Fibroblast of lung (primary cell): Measurements from ENCODE around the gene ASCL2.

Experiments
- EZH2 ChIP-seq: IDR thresholded peaks from 2 replicates; pipeline ENCODE4 v1.5.1; 2012; ENCODE audit warnings: low read length, control low read depth, mild to moderate bottlenecking; ENCODE audit errors: missing control alignments
- TF ChIP-seq, protein P1 (sequence below), 2 donors: IDR thresholded peaks in 1 of 2; conservative IDR thresholded peaks in 1 of 2; 1 replicate in 1 of 2; 2 replicates in 1 of 2; pipeline ENCODE4 v1.5.1; 2011 to 2012; ENCODE audit warnings: low read length in 2 of 2, control low read depth in 1 of 2, inconsistent platforms in 1 of 2, low read depth in 1 of 2, mild to moderate bottlenecking in 1 of 2

- TF ChIP-seq, protein P1, sequence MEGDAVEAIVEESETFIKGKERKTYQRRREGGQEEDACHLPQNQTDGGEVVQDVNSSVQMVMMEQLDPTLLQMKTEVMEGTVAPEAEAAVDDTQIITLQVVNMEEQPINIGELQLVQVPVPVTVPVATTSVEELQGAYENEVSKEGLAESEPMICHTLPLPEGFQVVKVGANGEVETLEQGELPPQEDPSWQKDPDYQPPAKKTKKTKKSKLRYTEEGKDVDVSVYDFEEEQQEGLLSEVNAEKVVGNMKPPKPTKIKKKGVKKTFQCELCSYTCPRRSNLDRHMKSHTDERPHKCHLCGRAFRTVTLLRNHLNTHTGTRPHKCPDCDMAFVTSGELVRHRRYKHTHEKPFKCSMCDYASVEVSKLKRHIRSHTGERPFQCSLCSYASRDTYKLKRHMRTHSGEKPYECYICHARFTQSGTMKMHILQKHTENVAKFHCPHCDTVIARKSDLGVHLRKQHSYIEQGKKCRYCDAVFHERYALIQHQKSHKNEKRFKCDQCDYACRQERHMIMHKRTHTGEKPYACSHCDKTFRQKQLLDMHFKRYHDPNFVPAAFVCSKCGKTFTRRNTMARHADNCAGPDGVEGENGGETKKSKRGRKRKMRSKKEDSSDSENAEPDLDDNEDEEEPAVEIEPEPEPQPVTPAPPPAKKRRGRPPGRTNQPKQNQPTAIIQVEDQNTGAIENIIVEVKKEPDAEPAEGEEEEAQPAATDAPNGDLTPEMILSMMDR (conservative IDR thresholded peaks at IDR 0.05 in 1 of 2, IDR thresholded peaks at IDR 0.05 in 1 of 2; ENCODE audit: low read depth in 1 of 2, low read length in 2 of 2), result no peak
- no peak for TF ChIP-seq EZH2
These were observed 47.7 kb upstream of the ASCL2 start for GRCh38 chr11:2318123-2318522.
